Neural cell (in vitro differentiated cells): ENCODE results near the gene RBKS.

Experiments used
- CTCF ChIP-seq: fragments of 450-650 bp; IDR thresholded peaks from 2 replicates; pipeline ENCODE4 v1.5.1; 2014; ENCODE audit warnings: antibody characterized with exemption, mild to moderate bottlenecking, moderate library complexity; ENCODE audit not compliant: poor library complexity, severe bottlenecking
- RAD21 ChIP-seq: fragments of 450-650 bp; conservative IDR thresholded peaks from 2 replicates; pipeline ENCODE4 v1.6.1; 2014; ENCODE audit warnings: antibody characterized with exemption, mild to moderate bottlenecking, moderate library complexity

GRCh38 chr2:27773959-27774358 lies 116.2 kb downstream of the RBKS start:
- TF ChIP-seq CTCF (no peak), RAD21 (no peak)
